ENCODE measurements around the gene NOL4L. TPM values are rescaled to one million over a fixed set of nuclear protein-coding genes. Genes with fewer than 3 reads are reported as not detected.

The NOL4L gene
- total RNA-seq, 1 donor from 2014 or later = 27.8 TPM

- intact Hi-C loops (cut with micrococcal nuclease) = no loop called here
Observed at GRCh38 chr20:32461836-32462600, 123.1 kb downstream of the NOL4L start.

- intact Hi-C loops (cut with micrococcal nuclease) = no loop called here
Observed at GRCh38 chr20:32460683-32461320, 124.3 kb downstream of the NOL4L start.

GRCh38 chr20:32460231-32460630, 124.9 kb downstream of the NOL4L start:
- intact Hi-C loops (cut with micrococcal nuclease) = no loop called here

- intact Hi-C loops (cut with micrococcal nuclease) = no loop called here
Observed at GRCh38 chr20:32458837-32459220, 126.3 kb downstream of the NOL4L start.

GRCh38 chr20:32458061-32458836, 126.9 kb downstream of the NOL4L start:
- intact Hi-C loops (cut with micrococcal nuclease) = no loop called here

- intact Hi-C loops (cut with micrococcal nuclease) = no loop called here
Observed at GRCh38 chr20:32457479-32457986, 127.6 kb downstream of the NOL4L start.

- intact Hi-C loops (cut with micrococcal nuclease) = no loop called here
Observed at GRCh38 chr20:32456869-32457478, 128.2 kb downstream of the NOL4L start.

- intact Hi-C loops (cut with micrococcal nuclease) = no loop called here
Observed at GRCh38 chr20:32455901-32456701, 129.0 kb downstream of the NOL4L start.

- intact Hi-C loops (cut with micrococcal nuclease) = no loop called here
Observed at GRCh38 chr20:32455171-32455900, 129.8 kb downstream of the NOL4L start.

GRCh38 chr20:32454164-32455145, 130.7 kb downstream of the NOL4L start:
- intact Hi-C loops (cut with micrococcal nuclease) = no loop called here

- intact Hi-C loops (cut with micrococcal nuclease) = no loop called here
Observed at GRCh38 chr20:32453467-32454163, 131.5 kb downstream of the NOL4L start.

GRCh38 chr20:32452776-32453466, 132.2 kb downstream of the NOL4L start:
- intact Hi-C loops (cut with micrococcal nuclease) = no loop called here

- intact Hi-C loops (cut with micrococcal nuclease) = no loop called here
Observed at GRCh38 chr20:32451682-32452461, 133.3 kb downstream of the NOL4L start.

- intact Hi-C loops (cut with micrococcal nuclease) = no loop called here
Observed at GRCh38 chr20:32451340-32451681, 133.8 kb downstream of the NOL4L start.

GRCh38 chr20:32450484-32451061, 134.6 kb downstream of the NOL4L start:
- intact Hi-C loops (cut with micrococcal nuclease) = no loop called here

GRCh38 chr20:32449890-32450401, 135.2 kb downstream of the NOL4L start:
- intact Hi-C loops (cut with micrococcal nuclease) = no loop called here
